HL-60 (cell line): ENCODE data around the gene KCMF1.
A peak's percentile ranks its signal among the peaks of the same experiment; 100 is the strongest.

Experiments used
- DNase-seq, 2 experiments: peaks; one replicate each; pipeline ENCODE4 v3.0.0-alpha.2; 2010 to 2020; ENCODE audit warnings: low read depth in 1 of 2, low spot score in 1 of 2
- H3K27ac ChIP-seq: fragments of 250-450 bp; sonication (Bioruptor Pico); replicated peaks from 2 replicates; pipeline ENCODE4 v1.5.1; 2020; ENCODE audit warnings: mild to moderate bottlenecking, moderate library complexity
- H3K27me3 ChIP-seq: fragments of 250-450 bp; sonication (Bioruptor Pico); 2 replicates; pipeline ENCODE4 v1.5.1; 2021; ENCODE audit warnings: mild to moderate bottlenecking, moderate library complexity; ENCODE audit not compliant: insufficient read depth, poor library complexity, severe bottlenecking
- H3K4me3 ChIP-seq: replicated peaks from 2 replicates; pipeline ENCODE4 v1.5.1; 2011; ENCODE audit warnings: mild to moderate bottlenecking, control low read depth, low read length; ENCODE audit not compliant: insufficient read depth
- GABPA ChIP-seq: IDR thresholded peaks from 2 replicates; pipeline ENCODE4 v1.6.1; 2012; ENCODE audit warnings: low read depth
- POLR2AphosphoS5 ChIP-seq: IDR thresholded peaks from 2 replicates; pipeline ENCODE4 v1.6.1; 2012; ENCODE audit warnings: low read depth
- SPI1 ChIP-seq: IDR thresholded peaks from 2 replicates; pipeline ENCODE4 v1.6.1; 2012; ENCODE audit warnings: low read depth, mild to moderate bottlenecking, borderline replicate concordance
- TF ChIP-seq, protein P1 (sequence below): IDR thresholded peaks from one replicate; pipeline ENCODE4 v1.5.1; 2011; ENCODE audit warnings: low read length, control low read depth, inconsistent platforms; ENCODE audit not compliant: insufficient read depth
- TF ChIP-seq, protein P2 (sequence below): IDR thresholded peaks from 2 replicates; pipeline ENCODE4 v1.6.1; 2012; ENCODE audit warnings: low read depth; ENCODE audit not compliant: insufficient replicate concordance

The KCMF1 gene

DNA sequence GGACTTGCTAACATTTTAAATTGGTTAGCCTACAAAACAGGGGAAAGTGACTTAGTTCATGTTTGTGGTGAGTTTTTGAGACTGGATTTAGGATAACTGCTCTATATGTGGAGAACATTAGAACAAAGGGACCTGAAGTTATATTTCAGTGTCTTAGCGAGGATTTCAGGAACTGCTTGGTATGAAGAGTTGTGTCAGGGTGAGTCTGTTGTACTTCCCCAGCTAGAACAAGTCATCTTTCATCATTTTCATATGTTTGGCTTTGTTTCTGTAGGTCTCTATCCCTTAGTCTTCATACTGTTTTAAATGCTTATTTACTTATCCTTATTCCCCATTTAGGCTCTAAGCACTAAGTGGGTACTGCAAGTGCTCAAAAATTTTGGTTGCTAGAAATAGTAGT lies 41.9 kb downstream of the KCMF1 start:
- no peaks in the 10 kb centered on the region for H3K27me3 ChIP-seq
- no peak for DNase-seq
- no peak overlapping the region for H3K27ac ChIP-seq
- peak; percentile 54; the same call in 1 of the 2 replicates for TF ChIP-seq SPI1
- TF ChIP-seq POLR2AphosphoS5, result no peak
- H3K4me3 ChIP-seq, result no peak overlapping the region

DNA sequence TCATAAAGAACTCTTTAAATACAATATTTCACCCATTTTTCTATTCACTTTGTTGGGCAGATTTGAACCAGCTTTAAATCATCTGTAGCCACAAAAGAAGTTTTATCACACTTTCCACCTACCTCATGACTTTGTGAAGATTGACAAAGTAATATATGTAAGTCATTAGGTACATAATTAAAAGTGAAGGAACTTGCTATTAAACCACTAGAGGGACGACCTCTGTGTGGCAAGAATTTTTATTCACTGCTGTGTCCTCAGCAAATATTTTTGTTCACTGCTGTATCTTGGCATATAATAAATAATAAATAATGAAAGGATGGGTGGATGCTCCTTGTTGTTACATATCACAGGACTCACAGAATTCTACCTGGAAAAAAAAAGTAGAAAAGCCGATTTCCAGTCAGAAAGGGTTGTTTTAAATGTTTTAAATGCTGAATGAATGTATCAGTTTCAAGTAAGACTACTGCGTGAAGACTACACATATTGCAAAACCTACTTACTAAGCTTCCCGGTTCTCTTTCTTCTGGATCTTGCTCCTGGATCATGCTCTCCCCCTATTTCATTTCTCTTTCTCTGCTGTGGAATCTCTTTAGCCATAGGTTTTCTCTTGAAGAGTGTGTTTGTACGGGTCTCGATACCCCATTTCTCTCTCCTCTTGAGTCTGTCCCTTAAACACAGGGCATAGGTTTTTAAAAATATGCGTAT lies 44.8 kb downstream of the KCMF1 start:
- no peak for DNase-seq
- TF ChIP-seq GABPA, result no peak
- no peak for TF ChIP-seq SPI1
- TF ChIP-seq, protein P1, sequence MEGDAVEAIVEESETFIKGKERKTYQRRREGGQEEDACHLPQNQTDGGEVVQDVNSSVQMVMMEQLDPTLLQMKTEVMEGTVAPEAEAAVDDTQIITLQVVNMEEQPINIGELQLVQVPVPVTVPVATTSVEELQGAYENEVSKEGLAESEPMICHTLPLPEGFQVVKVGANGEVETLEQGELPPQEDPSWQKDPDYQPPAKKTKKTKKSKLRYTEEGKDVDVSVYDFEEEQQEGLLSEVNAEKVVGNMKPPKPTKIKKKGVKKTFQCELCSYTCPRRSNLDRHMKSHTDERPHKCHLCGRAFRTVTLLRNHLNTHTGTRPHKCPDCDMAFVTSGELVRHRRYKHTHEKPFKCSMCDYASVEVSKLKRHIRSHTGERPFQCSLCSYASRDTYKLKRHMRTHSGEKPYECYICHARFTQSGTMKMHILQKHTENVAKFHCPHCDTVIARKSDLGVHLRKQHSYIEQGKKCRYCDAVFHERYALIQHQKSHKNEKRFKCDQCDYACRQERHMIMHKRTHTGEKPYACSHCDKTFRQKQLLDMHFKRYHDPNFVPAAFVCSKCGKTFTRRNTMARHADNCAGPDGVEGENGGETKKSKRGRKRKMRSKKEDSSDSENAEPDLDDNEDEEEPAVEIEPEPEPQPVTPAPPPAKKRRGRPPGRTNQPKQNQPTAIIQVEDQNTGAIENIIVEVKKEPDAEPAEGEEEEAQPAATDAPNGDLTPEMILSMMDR, result no peak
- TF ChIP-seq, protein P2, sequence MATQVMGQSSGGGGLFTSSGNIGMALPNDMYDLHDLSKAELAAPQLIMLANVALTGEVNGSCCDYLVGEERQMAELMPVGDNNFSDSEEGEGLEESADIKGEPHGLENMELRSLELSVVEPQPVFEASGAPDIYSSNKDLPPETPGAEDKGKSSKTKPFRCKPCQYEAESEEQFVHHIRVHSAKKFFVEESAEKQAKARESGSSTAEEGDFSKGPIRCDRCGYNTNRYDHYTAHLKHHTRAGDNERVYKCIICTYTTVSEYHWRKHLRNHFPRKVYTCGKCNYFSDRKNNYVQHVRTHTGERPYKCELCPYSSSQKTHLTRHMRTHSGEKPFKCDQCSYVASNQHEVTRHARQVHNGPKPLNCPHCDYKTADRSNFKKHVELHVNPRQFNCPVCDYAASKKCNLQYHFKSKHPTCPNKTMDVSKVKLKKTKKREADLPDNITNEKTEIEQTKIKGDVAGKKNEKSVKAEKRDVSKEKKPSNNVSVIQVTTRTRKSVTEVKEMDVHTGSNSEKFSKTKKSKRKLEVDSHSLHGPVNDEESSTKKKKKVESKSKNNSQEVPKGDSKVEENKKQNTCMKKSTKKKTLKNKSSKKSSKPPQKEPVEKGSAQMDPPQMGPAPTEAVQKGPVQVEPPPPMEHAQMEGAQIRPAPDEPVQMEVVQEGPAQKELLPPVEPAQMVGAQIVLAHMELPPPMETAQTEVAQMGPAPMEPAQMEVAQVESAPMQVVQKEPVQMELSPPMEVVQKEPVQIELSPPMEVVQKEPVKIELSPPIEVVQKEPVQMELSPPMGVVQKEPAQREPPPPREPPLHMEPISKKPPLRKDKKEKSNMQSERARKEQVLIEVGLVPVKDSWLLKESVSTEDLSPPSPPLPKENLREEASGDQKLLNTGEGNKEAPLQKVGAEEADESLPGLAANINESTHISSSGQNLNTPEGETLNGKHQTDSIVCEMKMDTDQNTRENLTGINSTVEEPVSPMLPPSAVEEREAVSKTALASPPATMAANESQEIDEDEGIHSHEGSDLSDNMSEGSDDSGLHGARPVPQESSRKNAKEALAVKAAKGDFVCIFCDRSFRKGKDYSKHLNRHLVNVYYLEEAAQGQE, result no peak
- no peak for TF ChIP-seq POLR2AphosphoS5
- Histone ChIP-seq H3K27me3 (no peaks in the 10 kb centered on the region), H3K27ac (peak overlapping the region; percentile 38), H3K4me3 (no peak overlapping the region)

DNA sequence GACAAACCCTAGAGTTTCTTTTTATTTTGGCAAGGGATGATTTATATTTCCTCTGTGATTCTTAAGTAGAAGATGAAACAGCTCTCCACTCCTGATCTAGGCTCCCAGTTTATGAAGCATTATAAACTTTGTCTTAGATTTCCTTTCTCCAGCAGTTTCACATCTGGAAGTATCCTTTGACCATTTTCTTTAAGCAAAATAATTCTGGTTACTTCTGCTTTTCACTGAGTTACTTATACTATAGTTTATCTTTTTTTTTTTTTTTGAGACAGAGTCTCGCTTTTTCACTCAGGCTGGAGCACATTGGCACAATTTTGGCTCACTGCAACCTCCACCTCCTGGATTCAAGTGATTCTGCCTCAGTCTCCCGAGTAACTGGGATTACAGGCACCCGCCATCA lies 45.5 kb downstream of the KCMF1 start:
- H3K27ac ChIP-seq, result peak overlapping the region; percentile 38; the same call in 1 of the 2 replicates
- no peak for DNase-seq
- TF ChIP-seq POLR2AphosphoS5, result no peak
- TF ChIP-seq, protein P1, result no peak
- TF ChIP-seq SPI1, result no peak
- TF ChIP-seq, protein P2, result no peak
- TF ChIP-seq GABPA, result no peak
- no peak overlapping the region for H3K4me3 ChIP-seq
- H3K27me3 ChIP-seq, result no peaks in the 10 kb centered on the region

DNA sequence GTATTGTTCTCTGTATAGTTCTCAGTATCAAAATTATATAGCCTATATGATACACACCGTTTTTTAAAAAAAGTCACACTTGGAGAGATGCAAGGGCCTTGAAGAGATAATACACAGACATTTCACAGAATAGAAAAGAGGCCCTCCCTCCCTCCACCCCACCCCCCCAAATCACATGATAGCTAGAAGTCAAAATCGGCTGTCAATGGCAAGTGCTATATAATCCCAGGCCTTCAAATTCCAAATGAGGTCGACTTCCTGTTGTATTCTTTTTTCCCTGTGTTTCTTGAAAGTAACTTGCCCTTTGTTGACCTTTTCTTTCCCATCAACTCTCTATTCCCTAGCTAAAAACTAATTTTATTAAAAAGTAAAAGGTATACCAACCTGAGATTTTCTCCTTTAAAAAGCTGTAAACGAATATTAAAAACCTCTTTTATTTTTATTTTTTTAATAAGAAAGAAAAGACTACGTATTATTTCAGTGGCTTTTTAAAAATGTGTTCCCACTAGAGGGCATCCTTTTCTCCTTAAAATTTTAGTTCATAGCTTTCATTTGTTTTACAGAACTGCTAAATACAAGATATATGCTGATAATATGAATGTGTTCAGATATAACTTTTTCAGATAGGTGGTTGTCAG lies 46.6 kb downstream of the KCMF1 start:
- H3K27ac ChIP-seq, result no peak overlapping the region; the same call in 1 of the 2 replicates
- H3K27me3 ChIP-seq, result no peaks in the 10 kb centered on the region
- no peak for DNase-seq
- TF ChIP-seq, protein P1, result no peak
- TF ChIP-seq, protein P2, result no peak
- TF ChIP-seq GABPA (no peak), POLR2AphosphoS5 (no peak), SPI1 (no peak)
- H3K4me3 ChIP-seq, result no peak overlapping the region
